Measurements from ENCODE around the gene OR2T8. TPM values are rescaled to one million over a fixed set of nuclear protein-coding genes. Genes with fewer than 3 reads are reported as not detected.

OR2T8 gene
- total and polyA plus RNA-seq, 10 of the 15 experiments (the other 5 are each of a cell fraction or from before 2014, with no cell fraction given), result not detected

- TF ChIP-seq CEBPZ (IDR thresholded peaks at IDR 0.05; ENCODE audit: low read depth, low read length), result no peak
- TF ChIP-seq MYC (IDR thresholded peaks at IDR 0.05; ENCODE audit: insufficient read depth, insufficient read length, insufficient replicate concordance, low read length, severe bottlenecking), result no peak
- no peak for TF ChIP-seq POLR2A (IDR thresholded peaks at IDR 0.05; ENCODE audit: low read depth, low read length)
- no peak for TF ChIP-seq CBX3 (IDR thresholded peaks at IDR 0.05; ENCODE audit: borderline replicate concordance, low read depth)
- no peak for TF ChIP-seq STAT3 (IDR thresholded peaks at IDR 0.05; ENCODE audit: low read depth, low read length)
- no peak for TF ChIP-seq RAD21 (IDR thresholded peaks at IDR 0.05; ENCODE audit: insufficient read depth, low read depth, low read length)
- no peak for TF ChIP-seq USF1 (IDR thresholded peaks at IDR 0.05; ENCODE audit: borderline replicate concordance, extremely low read length, insufficient read depth, low read depth, low read length)
- no peak for TF ChIP-seq BCL3 (IDR thresholded peaks at IDR 0.05; ENCODE audit: borderline replicate concordance, insufficient read depth, low read depth, low read length, poor library complexity, severe bottlenecking)
These were observed 41.7 kb downstream of the OR2T8 start (continued) for GRCh38 chr1:247961791-247962190.
